NAMALWA (cell line): ENCODE data around the gene GGTLC2.

ENCODE experiments used
- DNase-seq: peaks from one replicate; pipeline ENCODE4 v3.0.0-alpha.2; 2015; ENCODE audit warnings: low spot score

GGTLC2 gene

GRCh38 chr22:22691716-22692701 lies 47.6 kb downstream of the GGTLC2 start:
- no peak for DNase-seq

- DNase-seq: peak; percentile 70
Measured at GRCh38 chr22:22692707-22693530, 48.5 kb downstream of the GGTLC2 start.

DNA sequence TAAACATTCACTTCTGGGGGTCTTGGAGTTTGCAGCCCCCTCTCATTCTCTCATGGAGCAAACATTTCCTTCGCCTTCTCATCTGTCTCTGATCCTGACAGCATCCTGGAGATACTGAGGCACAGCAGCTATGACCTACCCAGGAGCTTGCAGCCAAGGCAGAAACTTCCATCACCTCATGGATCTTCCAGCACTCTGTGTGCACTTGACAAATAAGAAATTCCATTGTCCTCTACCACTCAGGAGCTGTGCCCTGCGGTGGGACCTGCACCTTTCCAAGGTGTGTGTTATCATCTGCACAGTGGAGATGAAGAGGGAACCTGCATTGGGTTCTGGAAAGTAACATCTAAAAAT lies 49.1 kb downstream of the GGTLC2 start:
- no peak for DNase-seq

GRCh38 chr22:22694106-22694505 lies 49.7 kb downstream of the GGTLC2 start:
- DNase-seq: no peak

DNA sequence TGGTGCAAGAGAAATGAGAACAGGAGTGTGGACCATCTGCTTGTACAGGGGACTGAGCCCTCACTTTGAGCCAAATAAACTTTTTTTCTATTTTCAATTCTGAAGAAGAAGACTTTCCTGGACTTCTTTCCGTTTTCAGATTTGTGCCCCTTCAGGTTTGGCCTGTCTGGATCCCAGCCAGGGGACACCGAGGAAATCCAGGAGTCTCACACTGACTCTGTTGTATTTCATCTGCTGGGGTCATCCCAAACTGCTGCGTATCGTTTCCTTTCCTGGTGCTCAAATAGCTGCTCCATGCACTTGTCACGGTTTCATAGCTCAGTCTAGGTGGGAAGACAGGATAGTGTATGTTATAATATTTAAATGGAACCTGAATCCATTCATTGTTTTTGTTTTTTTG lies 51.7 kb downstream of the GGTLC2 start:
- DNase-seq: no peak
